Middle frontal gyrus (tissue), 1 donor: ENCODE results near the gene KRT39.

Source experiments
- DNase-seq: peaks from one replicate; pipeline ENCODE4 v3.0.0-alpha.2; 2015; ENCODE audit warnings: low spot score; ENCODE audit errors: extremely low spot score

The KRT39 gene

GRCh38 chr17:40980596-40980995, 13.8 kb upstream of the KRT39 start:
- no peak for DNase-seq

- no peak for DNase-seq
These were observed 13.4 kb upstream of the KRT39 start for GRCh38 chr17:40980117-40980516.

- DNase-seq = no peak
These were observed 11.9 kb upstream of the KRT39 start for GRCh38 chr17:40978575-40979151.

DNA sequence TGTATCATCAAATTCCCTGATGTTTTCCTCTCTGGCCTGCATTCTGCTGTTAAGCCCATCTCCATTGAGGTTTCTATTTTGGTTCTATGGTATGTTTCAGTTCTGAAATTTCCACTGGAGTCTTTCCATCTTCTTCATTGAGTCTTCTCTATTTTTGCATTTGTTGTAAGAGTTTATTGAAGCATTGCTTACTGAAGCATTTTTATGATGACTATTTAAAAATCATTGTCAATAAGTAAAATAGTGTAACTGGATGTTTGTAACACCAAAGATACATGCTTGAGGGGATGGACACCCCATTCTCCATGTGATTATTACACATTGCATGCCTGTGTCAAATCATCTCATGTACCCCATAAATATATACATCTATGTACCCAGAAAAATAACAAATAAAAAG, 8.8 kb upstream of the KRT39 start:
- DNase-seq = no peak

- no peak for DNase-seq
These were observed 7.6 kb upstream of the KRT39 start for GRCh38 chr17:40974366-40974765.

GRCh38 chr17:40967582-40967981, 834 bp upstream of the KRT39 start:
- no peak for DNase-seq

DNA sequence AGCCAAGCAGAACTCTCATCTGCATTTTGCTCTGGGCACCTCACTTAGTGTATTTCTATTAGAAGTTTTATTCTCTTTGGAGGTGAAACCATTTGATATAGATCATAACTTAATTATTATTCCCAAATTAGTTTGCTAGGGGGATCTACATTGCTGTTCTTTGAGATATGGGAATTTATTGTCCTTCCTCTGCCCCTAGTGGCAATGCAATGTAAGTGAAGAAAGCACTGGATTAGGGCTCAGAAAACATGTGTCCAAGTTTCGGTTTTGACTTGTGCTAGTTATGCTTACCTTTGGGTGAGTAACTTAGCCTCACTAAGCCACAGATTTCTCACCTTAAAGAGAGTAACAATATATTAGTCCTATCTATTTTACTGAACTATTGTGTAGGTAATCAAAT, 2.9 kb downstream of the KRT39 start:
- no peak for DNase-seq

- no peak for DNase-seq
These were observed 4.6 kb downstream of the KRT39 start for GRCh38 chr17:40962059-40962561.

GRCh38 chr17:40961591-40961990, 5.2 kb downstream of the KRT39 start:
- DNase-seq = no peak

GRCh38 chr17:40960144-40960543, 6.6 kb downstream of the KRT39 start:
- no peak for DNase-seq

DNA sequence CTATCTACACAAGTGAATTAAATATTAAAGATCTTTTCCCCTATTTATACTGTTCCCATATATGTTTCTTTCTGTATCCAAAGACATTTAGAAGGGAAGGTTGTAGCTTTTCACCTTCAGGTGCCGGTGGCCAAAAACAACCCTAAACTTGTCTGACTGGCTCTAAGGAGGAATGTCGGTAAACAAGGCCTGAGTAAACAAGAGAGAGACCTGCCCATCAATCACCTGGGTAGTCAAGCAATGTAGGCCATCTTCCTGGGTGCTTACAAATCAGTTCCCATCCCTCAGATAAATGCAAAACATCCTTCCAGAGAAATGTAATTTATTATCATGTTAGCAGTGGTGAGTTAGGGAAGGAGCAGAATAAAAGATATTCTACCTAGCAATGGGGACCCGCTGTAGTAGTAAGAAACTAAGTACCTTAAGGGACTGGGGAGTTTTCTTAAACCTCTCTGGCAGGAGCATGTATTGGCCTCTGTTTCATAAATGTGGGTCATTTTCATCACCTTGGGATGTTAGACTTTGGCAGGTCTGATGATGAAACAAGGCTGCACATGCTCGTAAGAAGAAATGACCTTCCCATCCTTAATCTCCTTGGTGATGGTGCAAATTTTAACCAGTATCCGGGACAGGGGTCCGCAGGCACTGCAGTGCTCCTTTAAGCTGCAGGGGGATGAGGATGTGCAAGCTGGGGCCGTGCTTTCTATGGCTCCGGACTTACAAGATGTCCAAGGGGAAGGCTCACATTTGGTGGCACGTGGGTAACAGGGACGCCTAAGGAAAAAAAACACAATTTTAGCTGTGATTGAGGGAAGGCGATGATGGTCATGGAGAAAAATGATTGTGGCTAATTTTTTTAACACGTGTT, 8.4 kb downstream of the KRT39 start:
- no peak for DNase-seq

DNA sequence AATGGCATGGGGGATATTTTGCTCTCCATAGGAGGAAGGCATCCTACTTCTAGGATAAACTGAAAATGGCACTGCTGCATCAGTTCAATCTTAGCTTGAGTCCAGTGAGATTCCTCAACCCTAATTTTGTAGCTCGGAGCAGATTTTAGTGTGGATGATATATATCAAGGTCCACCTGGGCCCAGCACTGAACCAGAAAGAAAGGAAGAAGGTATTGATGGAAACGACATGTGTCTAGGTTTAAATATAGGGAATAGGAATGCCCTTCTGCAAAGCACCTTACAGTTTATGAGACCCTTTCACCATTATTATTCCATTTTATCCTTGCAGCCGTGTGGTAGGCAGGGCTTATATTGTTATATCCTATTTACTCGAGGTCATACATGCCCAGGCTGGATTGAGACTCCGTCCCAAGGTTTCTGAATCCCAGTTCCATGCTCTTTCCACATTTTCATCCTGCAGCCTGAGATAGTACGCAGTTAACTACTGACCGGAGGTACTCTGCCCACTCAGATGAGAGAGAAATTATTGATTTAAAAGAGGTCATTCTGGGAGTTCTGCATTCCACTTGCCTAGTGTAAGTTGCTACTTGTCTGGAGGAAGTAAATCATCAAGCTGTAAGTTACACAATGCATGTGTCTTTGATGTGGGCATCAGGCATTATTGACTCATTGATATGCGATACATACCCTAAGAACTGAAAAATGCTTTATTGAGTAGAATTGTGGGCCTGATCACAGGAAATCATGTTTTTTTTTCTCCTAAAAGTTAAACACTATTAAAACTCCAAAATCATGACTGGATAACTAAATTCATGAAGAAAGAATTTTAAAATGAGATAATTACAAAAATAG, 10.1 kb downstream of the KRT39 start:
- no peak for DNase-seq

DNA sequence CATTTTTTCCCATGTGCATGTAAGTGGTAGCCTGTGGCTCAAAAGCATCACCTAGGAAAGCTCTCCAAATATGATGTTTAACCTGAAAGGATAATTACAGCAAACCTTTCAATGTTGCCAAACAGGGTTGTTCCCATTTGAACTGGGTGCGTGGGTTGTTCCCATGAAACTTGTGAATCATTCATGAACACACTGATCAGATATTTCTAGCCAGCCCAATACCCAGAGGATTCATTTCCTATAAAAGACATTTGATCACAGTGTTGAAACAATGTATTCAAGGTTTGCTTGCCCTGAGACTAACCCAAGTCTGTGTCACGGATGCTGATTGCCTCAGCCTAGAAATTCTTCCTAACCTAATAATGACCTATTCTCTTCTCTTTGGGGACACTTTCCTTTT, 12.9 kb downstream of the KRT39 start:
- DNase-seq = no peak

- DNase-seq = no peak
These were observed 14.1 kb downstream of the KRT39 start for GRCh38 chr17:40952661-40953060.

DNA sequence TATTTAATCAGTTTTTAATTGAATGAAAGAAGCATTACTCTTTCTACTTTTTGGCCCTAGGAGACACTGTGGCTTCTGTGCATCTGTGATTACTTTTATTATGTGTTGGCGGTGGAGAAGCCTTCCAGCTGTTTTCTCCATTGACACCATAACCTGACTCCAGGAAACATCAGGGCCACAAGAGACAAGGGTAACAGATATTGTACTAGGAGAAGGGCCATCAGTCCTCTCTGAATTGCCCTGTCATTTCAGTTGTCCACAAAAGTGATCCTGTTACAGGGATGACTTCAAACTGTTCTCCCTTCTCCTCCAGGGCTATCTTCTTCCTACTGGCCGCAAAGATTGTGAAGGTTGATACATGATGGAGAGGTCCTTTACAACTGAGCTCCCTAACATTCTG, 14.6 kb downstream of the KRT39 start:
- DNase-seq = no peak

DNA sequence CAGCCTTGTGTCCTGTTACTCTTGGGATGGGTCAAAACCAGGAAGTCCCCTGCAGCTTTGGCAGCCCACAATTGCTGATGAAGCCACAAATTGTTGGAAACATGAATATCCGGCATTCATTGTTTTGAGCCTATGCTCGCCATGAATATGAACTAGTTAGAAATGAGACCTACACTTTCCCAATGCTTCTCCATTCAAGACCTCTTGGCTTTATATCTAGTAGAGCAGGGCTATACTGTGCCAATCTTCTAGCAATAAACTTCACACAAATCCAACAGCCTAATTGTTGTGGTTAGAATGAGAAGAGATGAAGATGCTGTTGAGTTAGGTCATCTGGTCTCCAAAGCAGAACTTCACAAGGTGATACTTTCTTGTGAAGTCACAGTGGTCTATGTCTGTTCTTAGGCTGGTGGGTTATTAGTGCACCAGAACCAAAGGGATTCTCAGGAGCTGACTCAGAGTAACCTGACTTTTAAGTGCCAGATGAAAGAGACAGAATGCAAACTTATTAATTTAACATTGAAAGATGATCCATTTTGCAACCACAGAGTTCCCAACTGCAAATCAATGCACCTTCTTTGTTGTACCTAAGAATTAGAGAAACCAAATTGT, 15.6 kb downstream of the KRT39 start:
- no peak for DNase-seq

- DNase-seq = no peak
These were observed 16.6 kb downstream of the KRT39 start for GRCh38 chr17:40950176-40950575.

DNA sequence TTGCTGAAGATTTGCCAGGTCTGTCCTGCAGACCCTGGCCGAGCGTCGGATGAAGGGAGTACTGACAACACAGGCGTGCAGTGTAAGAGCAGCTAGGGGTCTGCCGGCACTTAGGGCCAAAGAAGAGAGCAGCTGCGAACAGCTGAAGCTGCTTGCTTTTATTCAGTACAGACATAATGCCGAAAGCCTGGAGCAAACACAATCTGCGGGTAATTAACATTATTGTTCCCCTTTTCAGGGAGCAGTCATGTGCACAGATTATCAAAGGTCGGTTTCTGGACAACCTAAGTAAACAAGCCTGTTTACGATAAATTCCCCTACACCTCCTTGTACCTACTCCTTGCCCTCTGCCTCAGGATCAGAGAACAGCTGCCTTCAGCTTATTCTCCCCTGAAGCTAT, 17.3 kb downstream of the KRT39 start:
- DNase-seq = no peak

GRCh38 chr17:40947929-40948328, 18.8 kb downstream of the KRT39 start:
- no peak for DNase-seq

GRCh38 chr17:40945414-40945813, 21.3 kb downstream of the KRT39 start:
- no peak for DNase-seq

DNA sequence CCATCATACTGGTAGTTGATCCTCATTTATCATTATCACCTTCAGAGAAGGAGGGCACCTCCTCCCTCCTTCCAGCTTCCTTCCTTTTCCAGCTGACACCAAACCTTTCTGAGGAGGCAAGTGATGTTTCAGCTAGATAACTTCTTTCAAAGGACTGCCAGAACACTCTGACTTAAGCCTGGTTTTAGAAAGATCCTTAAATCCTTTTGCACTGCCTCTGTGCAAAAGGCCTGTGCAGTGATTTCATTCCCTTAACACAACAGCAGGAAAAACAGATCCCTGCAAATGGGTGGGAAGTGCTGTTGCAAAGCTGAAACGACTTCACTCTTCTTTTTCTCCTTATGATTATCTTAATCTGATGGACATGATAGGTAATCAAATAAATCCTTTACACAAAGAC, 22.2 kb downstream of the KRT39 start:
- no peak for DNase-seq

DNA sequence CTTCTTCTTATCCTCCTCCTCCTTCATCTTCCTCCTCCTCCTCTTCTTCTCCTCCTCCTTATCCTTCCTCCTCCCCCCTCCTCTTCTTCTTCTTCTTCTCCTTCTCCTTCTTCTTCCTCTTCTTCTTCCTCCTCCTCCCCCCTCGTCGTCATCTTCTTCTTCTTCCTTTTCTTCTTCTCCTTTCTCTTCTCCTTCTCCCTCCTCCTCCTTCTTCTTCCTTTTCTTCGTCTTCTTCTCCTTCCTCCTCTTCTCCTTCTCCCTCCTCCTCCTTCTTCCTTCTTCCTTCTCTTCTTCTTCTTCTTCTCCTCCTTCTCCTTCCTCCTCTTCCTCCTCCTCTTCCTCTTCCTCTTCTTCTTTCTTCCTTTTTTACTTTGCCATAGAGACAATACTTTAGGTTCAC, 24.2 kb downstream of the KRT39 start:
- no peak for DNase-seq
